H1 (cell line): ENCODE results near the gene ENPP1. TPM values are rescaled to one million over a fixed set of nuclear protein-coding genes. Genes with fewer than 3 reads are reported as not detected.

Experiments used
- CEBPB ChIP-seq: IDR thresholded peaks from 2 replicates; pipeline ENCODE4 v1.6.1; 2012; ENCODE audit warnings: low read depth, low read length
- CREB1 ChIP-seq: IDR thresholded peaks from 2 replicates; pipeline ENCODE4 v1.6.1; 2012; ENCODE audit warnings: inconsistent platforms
- EZH2 ChIP-seq: fragments of 200-600 bp; sonication (generic); IDR thresholded peaks from 2 replicates; pipeline ENCODE4 v1.7.1; 2012; ENCODE audit warnings: low read depth, mild to moderate bottlenecking, moderate library complexity, low read length, inconsistent platforms; ENCODE audit not compliant: severe bottlenecking
- KDM4A ChIP-seq: IDR thresholded peaks from one replicate; pipeline ENCODE4 v1.7.1; 2012; ENCODE audit warnings: low read depth, mild to moderate bottlenecking, moderate library complexity, low read length, inconsistent platforms; ENCODE audit not compliant: severe bottlenecking
- SAP30 ChIP-seq: fragments of 300-600 bp; sonication (generic); IDR thresholded peaks from 2 replicates; pipeline ENCODE4 v1.7.1; 2012; ENCODE audit warnings: low read length, moderate library complexity, mild to moderate bottlenecking, inconsistent platforms; ENCODE audit not compliant: insufficient read depth, insufficient replicate concordance
- polyA plus RNA-seq, 7 experiments: library from polyadenylated mRNA; depleted of rRNA in 3 of 7; stranded (reverse) in 5 of 7; unstranded in 2 of 7; fragments of >200 nt in 5 of 7; fragments of 200-250 nt in 2 of 7; gene quantifications; 1 replicate in 5 of 7; 2 replicates in 1 of 7; 4 replicates in 1 of 7; pipeline versions ENCODE4 v1.2.1 to v1.2.3, GENCODE V29; 2011 to 2013; ENCODE audit warnings: missing spikeins in 2 of 7, mixed read lengths in 2 of 7
- total RNA-seq: library from RNA; stranded (reverse); fragmentation: NEBNext Ultra II Directional; extraction: Animal tissue kit (Norgen Biotek cat#: 25700); gene quantifications from 2 replicates; pipeline ENCODE4 v1.2.1, GENCODE V29; 2021
- TF ChIP-seq, protein P1 (sequence below): IDR thresholded peaks from 2 replicates; pipeline ENCODE4 v1.6.1; 2012; ENCODE audit warnings: inconsistent platforms
- TF ChIP-seq, protein P2 (sequence below): IDR thresholded peaks from 2 replicates; pipeline ENCODE4 v1.6.1; 2011; ENCODE audit warnings: low read length, improper control_type of control experiment

ENPP1 gene
- total and polyA plus RNA-seq, 2 of the 8 experiments (the other 6 are each of a cell fraction or from before 2014, with no cell fraction given): 10.1 to 39.1 TPM

DNA sequence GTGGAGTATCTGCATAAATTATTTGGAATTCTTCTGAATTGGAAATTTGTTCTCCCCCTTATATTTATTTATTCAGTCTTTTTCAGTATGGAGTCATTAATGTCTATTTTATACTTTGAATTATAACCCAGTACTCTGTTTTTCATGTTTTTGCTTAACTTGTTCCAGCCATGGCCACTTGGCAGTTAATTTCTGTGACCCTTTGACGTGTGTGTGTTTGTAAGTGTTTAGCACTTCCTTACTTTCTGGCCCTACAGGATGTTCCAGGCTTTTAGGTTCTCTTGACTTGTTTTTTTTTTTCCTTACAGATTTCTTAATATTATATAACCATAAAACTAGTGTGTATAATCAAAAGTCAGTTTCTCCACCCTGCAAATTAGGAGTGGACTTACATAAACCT, 24.1 kb downstream of the ENPP1 start (continued):
- TF ChIP-seq KDM4A (no peak), CREB1 (no peak), CEBPB (no peak), EZH2 (no peak), SAP30 (no peak)
- TF ChIP-seq, protein P1, sequence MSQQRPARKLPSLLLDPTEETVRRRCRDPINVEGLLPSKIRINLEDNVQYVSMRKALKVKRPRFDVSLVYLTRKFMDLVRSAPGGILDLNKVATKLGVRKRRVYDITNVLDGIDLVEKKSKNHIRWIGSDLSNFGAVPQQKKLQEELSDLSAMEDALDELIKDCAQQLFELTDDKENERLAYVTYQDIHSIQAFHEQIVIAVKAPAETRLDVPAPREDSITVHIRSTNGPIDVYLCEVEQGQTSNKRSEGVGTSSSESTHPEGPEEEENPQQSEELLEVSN: no peak
- TF ChIP-seq, protein P2, sequence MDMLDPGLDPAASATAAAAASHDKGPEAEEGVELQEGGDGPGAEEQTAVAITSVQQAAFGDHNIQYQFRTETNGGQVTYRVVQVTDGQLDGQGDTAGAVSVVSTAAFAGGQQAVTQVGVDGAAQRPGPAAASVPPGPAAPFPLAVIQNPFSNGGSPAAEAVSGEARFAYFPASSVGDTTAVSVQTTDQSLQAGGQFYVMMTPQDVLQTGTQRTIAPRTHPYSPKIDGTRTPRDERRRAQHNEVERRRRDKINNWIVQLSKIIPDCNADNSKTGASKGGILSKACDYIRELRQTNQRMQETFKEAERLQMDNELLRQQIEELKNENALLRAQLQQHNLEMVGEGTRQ: no peak
